Esophagus muscularis mucosa (tissue), 4 donors: ENCODE measurements around the gene TTC33. TPM values are rescaled to one million over a fixed set of nuclear protein-coding genes. Genes with fewer than 3 reads are reported as not detected.

Source experiments
- DNase-seq: peaks from one replicate; pipeline ENCODE4 v3.0.0-alpha.2; 2017; ENCODE audit errors: extremely low spot score
- H3K27ac ChIP-seq, 4 donors: fragments of 200-600 bp; sonication (generic); replicated peaks in 1 of 4; 1 replicate in 3 of 4; 2 replicates in 1 of 4; pipeline ENCODE4 v1.5.1; 2016 to 2019; ENCODE audit warnings: mild to moderate bottlenecking in 1 of 4
- H3K27me3 ChIP-seq, 4 donors: fragments of 200-600 bp; sonication (generic); one replicate each; pipeline versions ENCODE4 v1.5.1 to v1.6.0; 2016 to 2019
- H3K36me3 ChIP-seq, 4 donors: fragments of 200-600 bp; sonication (generic); one replicate each; pipeline ENCODE4 v1.5.1; 2016 to 2019
- H3K4me1 ChIP-seq, 4 donors: fragments of 200-600 bp; sonication (generic); one replicate each; pipeline ENCODE4 v1.5.1; 2016 to 2019
- H3K4me3 ChIP-seq, 4 donors: fragments of 200-600 bp; sonication (generic); 1 replicate in 2 of 4; 2 replicates in 2 of 4; pipeline ENCODE4 v1.5.1; 2016 to 2019; ENCODE audit warnings: mild to moderate bottlenecking in 4 of 4, moderate library complexity in 1 of 4
- H3K9me3 ChIP-seq, 4 donors: fragments of 200-600 bp; sonication (generic); 1 replicate in 3 of 4; 2 replicates in 1 of 4; pipeline ENCODE4 v1.5.1; 2016 to 2019
- CTCF ChIP-seq, 3 experiments: fragments of 200-600 bp in 2 of 3; fragments of 450-650 bp in 1 of 3; sonication (generic) in 2 of 3; IDR thresholded peaks; one replicate each; pipeline ENCODE4 v1.5.1; 2017 to 2019; ENCODE audit warnings: antibody characterized with exemption in 3 of 3, mild to moderate bottlenecking in 2 of 3, moderate library complexity in 1 of 3
- EP300 ChIP-seq: sonication (generic); formaldehyde crosslinking; IDR thresholded peaks from one replicate; pipeline ENCODE4 v1.6.1; 2017; ENCODE audit warnings: antibody characterized with exemption
- POLR2A ChIP-seq: fragments of 450-650 bp; IDR thresholded peaks from one replicate; pipeline ENCODE4 v1.6.1; 2017; ENCODE audit warnings: antibody characterized with exemption, moderate library complexity, mild to moderate bottlenecking, low read depth
- POLR2AphosphoS5 ChIP-seq, 2 donors: sonication (generic); formaldehyde crosslinking; IDR thresholded peaks; one replicate each; pipeline ENCODE4 v1.6.1; 2017; ENCODE audit warnings: antibody characterized with exemption in 2 of 2
- WGBS: methylation state at CpG from one replicate; pipeline ENCODE4 v1.1.5; 2018; 5-methylcytosine and 5-hydroxymethylcytosine counted together
- intact Hi-C: fragments of 100-400 bp; cut with DNase I; formaldehyde crosslinking; loops from one replicate; pipeline ENCODE4 v1.15.1; 2023
- total RNA-seq, 4 donors: library from RNA; depleted of rRNA; stranded (reverse); fragments of >200 nt; gene quantifications; one replicate each; pipeline versions ENCODE4 v1.1.0 to v1.2.1, GENCODE V29; 2016

The TTC33 gene
- total RNA-seq, 4 donors from 2014 or later = 19.1 to 32.7 (median 24.0) TPM

DNA sequence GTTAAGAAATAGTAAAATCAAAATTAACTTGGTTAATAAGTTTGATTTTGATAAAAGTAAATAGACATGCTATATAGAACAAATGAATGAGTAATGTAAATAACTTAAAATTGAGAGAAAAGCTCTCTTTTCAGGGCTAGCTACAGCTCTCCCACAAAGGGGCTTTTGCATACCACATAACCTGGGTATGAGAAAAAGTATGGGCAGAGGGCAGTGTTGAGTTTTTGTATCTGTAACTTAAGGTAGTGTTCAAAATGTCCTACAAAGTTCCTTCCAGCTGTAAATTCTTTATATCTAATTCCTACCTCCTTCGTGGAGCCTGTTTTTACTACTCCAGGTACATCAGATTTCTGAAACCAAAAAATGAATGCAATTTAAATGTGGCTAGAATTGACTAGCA is 18.9 kb upstream of the TTC33 start:
- no peak overlapping the region for H3K27ac ChIP-seq
- H3K27me3 ChIP-seq = no peaks in the 10 kb centered on the region
- TF ChIP-seq POLR2A (no peak), POLR2AphosphoS5 (IDR thresholded peaks at IDR 0.05) (no peak), EP300 (no peak), CTCF (IDR thresholded peaks at IDR 0.05) (no peak)
- H3K9me3 ChIP-seq = no peaks in the 10 kb centered on the region
- peaks cover 20 to 70% (median 48%) of the 10 kb centered on the region in 4 donors for H3K36me3 ChIP-seq
- peaks cover 3 to 11% (median 9%) of the 10 kb centered on the region in 4 donors for H3K4me1 ChIP-seq
- intact Hi-C loops = no loop called here
- no peak for DNase-seq
- WGBS = 85% methylated on average over 1 of the region's 1 CpG
- no peak overlapping the region for H3K4me3 ChIP-seq

- Histone ChIP-seq H3K9me3 (no peaks in the 10 kb centered on the region), H3K36me3 (peaks cover 20 to 89% (median 58%) of the 10 kb centered on the region in 4 donors), H3K4me3 (no peak overlapping the region), H3K27ac (no peak overlapping the region), H3K4me1 (peaks cover 0 to 4% (median 2%) of the 10 kb centered on the region in 4 donors), H3K27me3 (no peaks in the 10 kb centered on the region)
- TF ChIP-seq EP300 (no peak), CTCF (IDR thresholded peaks at IDR 0.05) (no peak), POLR2A (no peak), POLR2AphosphoS5 (IDR thresholded peaks at IDR 0.05) (no peak)
- intact Hi-C loops = no loop called here
- WGBS = 97% methylated on average over 5 of the region's 5 CpGs
- DNase-seq = no peak
Observed at GRCh38 chr5:40770764-40771163, 15.0 kb upstream of the TTC33 start.

- Histone ChIP-seq H3K36me3 (peaks cover 18 to 72% (median 53%) of the 10 kb centered on the region in 4 donors), H3K27me3 (no peaks in the 10 kb centered on the region), H3K27ac (no peak overlapping the region), H3K4me1 (no peaks in the 10 kb centered on the region), H3K9me3 (no peaks in the 10 kb centered on the region), H3K4me3 (no peak overlapping the region)
- TF ChIP-seq POLR2AphosphoS5 (IDR thresholded peaks at IDR 0.05) (no peak), POLR2A (no peak), EP300 (no peak), CTCF (IDR thresholded peaks at IDR 0.05) (no peak)
- no peak for DNase-seq
- WGBS = 82% methylated on average over 2 of the region's 2 CpGs
- intact Hi-C loops = no loop called here
Observed at GRCh38 chr5:40762705-40763104, 6.9 kb upstream of the TTC33 start.

DNA sequence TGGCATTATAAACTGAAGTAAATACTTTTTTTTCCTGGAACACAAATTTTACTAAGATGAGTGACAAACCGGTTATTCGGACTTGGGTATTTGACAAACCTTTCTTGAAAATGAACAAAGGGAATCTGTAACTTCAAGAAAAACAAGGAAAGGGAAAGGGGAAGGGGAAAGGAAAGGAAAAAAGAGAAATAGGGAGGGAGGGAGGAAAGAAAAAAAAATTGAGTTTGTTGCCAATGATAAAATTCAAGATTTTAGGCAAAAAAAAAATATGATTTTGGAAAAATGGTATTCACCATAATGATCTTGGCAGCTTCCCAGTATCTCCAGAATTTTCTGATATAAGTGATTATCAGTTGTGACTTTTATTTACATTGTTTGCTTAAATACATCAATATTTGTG is 1.6 kb upstream of the TTC33 start:
- Histone ChIP-seq H3K36me3 (peaks cover 0 to 19% (median 7%) of the 10 kb centered on the region in 4 donors), H3K27me3 (no peaks in the 10 kb centered on the region), H3K27ac (no peak overlapping the region), H3K4me1 (peaks cover 13 to 21% (median 20%) of the 10 kb centered on the region in 4 donors), H3K9me3 (no peaks in the 10 kb centered on the region), H3K4me3 (no peak overlapping the region)
- intact Hi-C loops = loop anchor here (5.0 kb wide), 1 partner anchor 75 kb away; no protein-coding TSS in a partner anchor
- TF ChIP-seq POLR2A (no peak), POLR2AphosphoS5 (IDR thresholded peaks at IDR 0.05) (no peak), CTCF (IDR thresholded peaks at IDR 0.05) (no peak), EP300 (no peak)
- 97% methylated on average over 2 of the region's 2 CpGs for WGBS
- no peak for DNase-seq

- peaks cover 13 to 25% (median 20%) of the 10 kb centered on the region in 4 donors for H3K4me1 ChIP-seq
- peak overlapping the region; percentile 74 to 93 (median 82) for H3K4me3 ChIP-seq
- 0% methylated on average over 11 of the region's 11 CpGs for WGBS
- no peak for TF ChIP-seq POLR2A
- peak; percentile 6 to 68 for TF ChIP-seq POLR2AphosphoS5 (IDR thresholded peaks at IDR 0.05)
- TF ChIP-seq EP300 = no peak
- TF ChIP-seq CTCF (IDR thresholded peaks at IDR 0.05) = peak; percentile 60 to 74 (median 70)
- DNase-seq = peak; percentile 94
- H3K36me3 ChIP-seq = peaks cover 0 to 7% (median 0%) of the 10 kb centered on the region in 4 donors
- no peaks in the 10 kb centered on the region for H3K27me3 ChIP-seq
- intact Hi-C loops = loop anchor here (2.0 to 5.0 kb wide), 2 partner anchors 77 to 124 kb away; no protein-coding TSS in a partner anchor
- H3K9me3 ChIP-seq = no peaks in the 10 kb centered on the region
- peak overlapping the region; percentile 87 to 92 (median 90) for H3K27ac ChIP-seq
Observed at GRCh38 chr5:40755093-40755406, 711 bp downstream of the TTC33 start.
